Measurements from ENCODE around the gene PCNT. TPM values are rescaled to one million over a fixed set of nuclear protein-coding genes. Genes with fewer than 3 reads are reported as not detected.
"Not testable (repeated sequence)": the region's sequence is repeated elsewhere in the genome, so short reads cannot be mapped to it uniquely, and the experiment has no call there.

Gene PCNT
- total RNA-seq, 1 donor, result 21.6 TPM

- TF ChIP-seq, protein P1, sequence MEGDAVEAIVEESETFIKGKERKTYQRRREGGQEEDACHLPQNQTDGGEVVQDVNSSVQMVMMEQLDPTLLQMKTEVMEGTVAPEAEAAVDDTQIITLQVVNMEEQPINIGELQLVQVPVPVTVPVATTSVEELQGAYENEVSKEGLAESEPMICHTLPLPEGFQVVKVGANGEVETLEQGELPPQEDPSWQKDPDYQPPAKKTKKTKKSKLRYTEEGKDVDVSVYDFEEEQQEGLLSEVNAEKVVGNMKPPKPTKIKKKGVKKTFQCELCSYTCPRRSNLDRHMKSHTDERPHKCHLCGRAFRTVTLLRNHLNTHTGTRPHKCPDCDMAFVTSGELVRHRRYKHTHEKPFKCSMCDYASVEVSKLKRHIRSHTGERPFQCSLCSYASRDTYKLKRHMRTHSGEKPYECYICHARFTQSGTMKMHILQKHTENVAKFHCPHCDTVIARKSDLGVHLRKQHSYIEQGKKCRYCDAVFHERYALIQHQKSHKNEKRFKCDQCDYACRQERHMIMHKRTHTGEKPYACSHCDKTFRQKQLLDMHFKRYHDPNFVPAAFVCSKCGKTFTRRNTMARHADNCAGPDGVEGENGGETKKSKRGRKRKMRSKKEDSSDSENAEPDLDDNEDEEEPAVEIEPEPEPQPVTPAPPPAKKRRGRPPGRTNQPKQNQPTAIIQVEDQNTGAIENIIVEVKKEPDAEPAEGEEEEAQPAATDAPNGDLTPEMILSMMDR (IDR thresholded peaks at IDR 0.05; ENCODE audit: insufficient read depth, low read depth, low read length), result no peak
- no peak overlapping the region for H3K4me3 ChIP-seq (ENCODE audit: low read depth, low read length)
- no peak for DNase-seq (ENCODE audit: low read depth)
These were observed 117.4 kb downstream of the PCNT start for GRCh38 chr21:46441331-46441730.

GRCh38 chr21:46441961-46442498 is 118.1 kb downstream of the PCNT start:
- TF ChIP-seq, protein P1 (IDR thresholded peaks at IDR 0.05; ENCODE audit: insufficient read depth, low read depth, low read length), result no peak
- DNase-seq (ENCODE audit: low read depth), result no peak

DNA sequence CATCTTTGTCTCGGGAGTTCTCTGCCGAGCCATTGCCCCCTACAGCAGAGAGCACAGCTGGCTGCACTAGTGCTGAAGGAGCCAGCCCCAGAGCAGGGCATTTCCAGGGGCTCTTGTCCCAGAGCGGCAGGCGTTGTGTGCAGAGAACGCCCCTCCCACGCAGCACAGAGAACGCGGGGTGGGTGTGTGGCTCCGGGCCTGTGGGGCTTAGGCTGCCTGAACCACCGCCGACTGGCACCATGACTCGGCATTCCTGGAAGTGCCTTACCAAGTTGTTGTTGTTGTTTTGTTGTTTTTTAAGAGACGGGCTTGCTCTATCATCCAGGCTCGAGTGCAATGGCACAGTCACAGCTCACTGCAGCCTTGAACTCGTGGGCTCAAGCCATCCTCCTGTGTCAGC is 119.0 kb downstream of the PCNT start:
- TF ChIP-seq, protein P1 (IDR thresholded peaks at IDR 0.05; ENCODE audit: insufficient read depth, low read depth, low read length), result no peak
- no peak overlapping the region for H3K4me3 ChIP-seq (ENCODE audit: low read depth, low read length)
- DNase-seq (ENCODE audit: low read depth), result no peak

More at GRCh38 chr21:46441961-46442498, 118.1 kb downstream of the PCNT start:
- no peak overlapping the region for H3K4me3 ChIP-seq (ENCODE audit: low read depth, low read length)

DNA sequence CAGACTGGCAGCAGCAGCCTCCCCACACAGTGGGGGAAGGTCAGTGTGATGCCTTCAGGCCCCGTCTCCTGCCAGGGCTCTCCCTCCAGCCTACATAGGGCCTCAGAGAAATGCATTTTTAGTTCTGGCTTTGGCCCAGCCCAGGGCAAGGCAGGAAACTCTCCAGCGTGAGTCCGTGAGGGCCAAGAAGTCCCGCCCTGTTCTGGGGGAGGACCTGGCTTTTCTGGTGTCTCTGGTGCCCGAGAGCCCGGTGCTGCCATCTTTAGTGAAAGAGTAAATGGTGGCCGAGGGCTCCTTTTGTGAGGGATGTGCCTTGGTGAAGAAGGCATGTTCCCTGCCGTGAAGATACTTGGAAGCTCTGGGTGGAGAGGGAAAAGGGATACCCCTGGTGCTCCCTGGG is 120.0 kb downstream of the PCNT start:
- no peak overlapping the region for H3K4me3 ChIP-seq (ENCODE audit: low read depth, low read length)
- TF ChIP-seq, protein P1 (IDR thresholded peaks at IDR 0.05; ENCODE audit: insufficient read depth, low read depth, low read length), result no peak
- no peak for DNase-seq (ENCODE audit: low read depth)

GRCh38 chr21:46448108-46448507 is 124.2 kb downstream of the PCNT start:
- no peak overlapping the region for H3K4me3 ChIP-seq (ENCODE audit: low read depth, low read length)
- DNase-seq (ENCODE audit: low read depth), result no peak
- TF ChIP-seq, protein P1 (IDR thresholded peaks at IDR 0.05; ENCODE audit: insufficient read depth, low read depth, low read length), result no peak

DNA sequence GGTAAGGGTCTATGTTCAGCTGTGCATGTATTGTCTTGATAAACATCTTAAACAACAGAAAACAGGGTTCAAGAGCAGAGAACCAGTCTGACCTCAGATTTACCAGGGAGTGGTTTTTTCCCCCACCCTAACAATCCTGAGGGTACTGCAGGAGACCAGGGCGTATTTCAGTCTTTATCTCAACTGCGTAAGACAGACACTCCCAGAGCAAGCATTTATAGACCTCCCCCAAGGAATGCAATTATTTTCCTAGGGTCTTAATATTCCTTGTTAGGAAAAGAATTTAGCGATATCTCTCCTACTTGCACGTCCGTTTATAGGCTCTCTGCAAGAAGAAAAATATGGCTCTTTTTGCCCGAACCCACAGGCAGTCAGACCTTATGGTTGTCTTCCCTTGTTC is 124.9 kb downstream of the PCNT start:
- H3K4me3 ChIP-seq (ENCODE audit: low read depth, low read length); DNase-seq (ENCODE audit: low read depth): not testable (repeated sequence)

DNA sequence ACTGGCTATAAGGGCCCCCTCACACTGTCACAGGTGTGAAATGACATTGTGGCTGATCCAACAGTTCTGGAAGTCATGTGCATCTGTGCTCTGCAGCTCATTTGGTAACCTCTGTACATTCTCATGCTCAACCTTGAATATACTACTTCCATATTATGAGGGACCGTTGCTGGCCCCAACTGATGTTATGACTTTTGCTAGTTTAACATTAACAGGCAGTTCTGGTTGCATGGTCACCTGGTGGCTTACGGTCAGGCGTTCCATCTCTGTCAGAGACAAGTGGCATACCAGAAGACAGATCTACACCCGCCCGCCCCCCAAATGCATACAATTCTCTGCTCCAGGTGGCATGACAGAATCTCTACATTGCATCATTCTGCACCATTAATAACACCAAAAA is 128.8 kb downstream of the PCNT start:
- H3K4me3 ChIP-seq (ENCODE audit: low read depth, low read length), result no peak overlapping the region
- TF ChIP-seq, protein P1 (IDR thresholded peaks at IDR 0.05; ENCODE audit: insufficient read depth, low read depth, low read length), result no peak
- DNase-seq (ENCODE audit: low read depth), result no peak
